Stimulated activated CD4-positive, alpha-beta T cell treated with anti-CD3 and anti-CD28 coated beads, TNF-alpha, amount 100 ng/mL, for 4 hours (primary cell): ENCODE data around the gene PTPN13.

Source experiments
- DNase-seq, 3 experiments: peaks; one replicate each; pipeline ENCODE4 v3.0.0-alpha.2; 2020; ENCODE audit warnings: low read depth in 3 of 3

Gene PTPN13

GRCh38 chr4:86587381-86588140, 6.6 kb upstream of the PTPN13 start:
- no peak for DNase-seq

DNA sequence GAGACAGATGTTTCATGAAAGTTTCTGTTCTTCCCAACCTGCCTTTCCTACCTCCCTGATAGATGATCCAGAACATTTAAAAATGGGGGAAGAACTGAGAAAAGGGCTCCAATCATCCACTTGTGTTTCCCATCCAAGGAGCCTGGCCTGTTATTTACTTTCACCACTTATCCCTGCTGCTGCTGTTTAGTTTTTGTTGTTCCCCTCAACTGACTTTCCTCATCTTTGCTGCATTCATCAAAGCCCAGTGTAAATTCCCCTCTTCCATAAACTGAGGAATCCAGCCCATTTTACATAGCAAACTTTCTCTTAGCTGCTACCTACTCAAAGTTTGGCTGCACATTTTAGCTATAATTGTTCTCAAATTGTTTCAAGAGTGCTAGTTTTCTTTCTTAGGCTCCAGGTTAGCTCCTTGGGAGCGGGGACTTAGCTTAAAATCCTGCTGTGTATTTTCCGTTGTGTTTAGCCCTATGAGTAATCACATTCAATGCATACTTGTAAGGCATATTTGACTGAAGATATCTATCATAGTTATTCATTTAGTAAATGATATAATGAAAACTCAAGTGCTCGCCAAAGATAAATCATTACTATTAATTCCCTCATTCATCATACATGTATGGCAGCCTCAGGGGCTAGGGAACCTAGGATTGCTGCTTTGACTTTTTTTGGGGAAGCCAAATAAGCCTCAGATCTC, 1.4 kb upstream of the PTPN13 start:
- DNase-seq, result no peak

GRCh38 chr4:86594559-86595425, 677 bp downstream of the PTPN13 start:
- no peak for DNase-seq

DNA sequence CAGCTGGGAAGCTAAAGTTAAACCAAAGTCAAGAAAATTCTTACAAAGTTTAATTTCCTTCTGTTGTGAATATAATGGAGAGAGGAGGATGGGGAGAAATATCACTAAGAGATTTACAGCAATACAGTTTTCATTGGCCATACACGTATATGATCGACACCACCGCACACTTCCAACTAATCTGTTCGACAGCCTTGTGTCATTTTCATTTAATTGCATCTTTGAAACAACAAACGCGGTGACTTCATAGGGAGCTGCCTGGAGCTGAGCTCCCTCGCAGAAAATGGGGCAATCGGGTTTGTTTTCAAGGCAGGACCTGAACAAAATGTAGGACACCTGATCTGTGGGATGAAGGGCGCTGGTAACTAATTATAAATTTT, 1.3 kb downstream of the PTPN13 start:
- no peak for DNase-seq

GRCh38 chr4:86596807-86597206, 2.7 kb downstream of the PTPN13 start:
- DNase-seq, result no peak

GRCh38 chr4:86600007-86600653, 6.0 kb downstream of the PTPN13 start:
- DNase-seq, result no peak

DNA sequence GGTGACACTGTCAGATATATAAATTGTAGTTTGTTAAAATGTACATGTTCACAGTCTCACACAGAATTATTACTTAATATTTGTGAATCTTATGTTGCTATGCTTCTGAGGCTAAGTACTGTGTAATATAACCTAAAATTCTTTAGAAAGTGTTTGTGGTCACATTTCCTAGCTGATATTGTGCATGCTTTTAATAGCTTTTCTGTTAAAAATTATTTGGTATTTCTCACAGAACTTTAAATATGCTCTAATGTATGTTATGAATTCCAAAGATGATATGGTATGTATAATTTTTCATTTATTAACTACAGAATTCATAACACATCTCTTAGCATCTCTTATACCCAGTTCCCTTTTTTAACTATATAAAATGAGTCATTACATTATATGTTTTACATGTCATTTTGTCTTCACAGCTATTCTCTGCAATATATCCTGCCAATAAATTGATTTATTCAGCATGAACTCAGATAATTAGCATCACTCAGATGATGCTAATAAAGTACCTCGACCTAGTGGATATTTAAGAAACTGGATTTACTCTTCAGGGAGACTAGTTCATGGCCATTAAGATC, 9.3 kb downstream of the PTPN13 start:
- DNase-seq, result no peak

- DNase-seq, result no peak
Observed at GRCh38 chr4:86606809-86607208, 12.7 kb downstream of the PTPN13 start.

DNA sequence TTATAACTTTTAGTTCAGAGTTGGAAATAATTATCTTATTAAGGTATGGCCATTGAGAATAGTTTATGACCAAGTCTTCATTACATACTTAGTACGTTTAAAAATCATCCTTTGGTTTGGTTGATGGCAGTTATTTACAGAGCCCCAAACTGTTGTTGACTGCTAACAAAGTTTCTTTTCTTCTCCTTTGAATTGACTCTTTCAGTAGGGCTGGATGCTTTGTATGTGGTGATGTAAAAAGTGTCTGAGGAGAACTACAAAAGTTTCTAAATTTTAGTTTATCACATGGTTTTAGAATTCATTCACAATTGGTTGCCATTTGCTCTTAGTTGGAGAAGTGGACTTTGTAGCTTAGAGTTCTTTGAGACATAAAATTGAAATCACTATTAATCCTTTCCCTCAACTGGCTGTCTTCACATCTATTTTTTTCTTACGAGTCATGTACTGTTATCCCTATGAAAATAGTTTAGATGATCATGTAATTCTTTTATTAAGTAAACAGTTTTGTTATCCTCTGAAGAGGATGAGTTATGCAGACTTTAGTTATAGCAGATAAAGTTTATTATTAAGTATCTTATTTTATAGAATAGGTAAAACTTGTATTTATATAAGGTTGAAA, 14.8 kb downstream of the PTPN13 start:
- no peak for DNase-seq

GRCh38 chr4:86611757-86612156, 17.6 kb downstream of the PTPN13 start:
- DNase-seq, result no peak

DNA sequence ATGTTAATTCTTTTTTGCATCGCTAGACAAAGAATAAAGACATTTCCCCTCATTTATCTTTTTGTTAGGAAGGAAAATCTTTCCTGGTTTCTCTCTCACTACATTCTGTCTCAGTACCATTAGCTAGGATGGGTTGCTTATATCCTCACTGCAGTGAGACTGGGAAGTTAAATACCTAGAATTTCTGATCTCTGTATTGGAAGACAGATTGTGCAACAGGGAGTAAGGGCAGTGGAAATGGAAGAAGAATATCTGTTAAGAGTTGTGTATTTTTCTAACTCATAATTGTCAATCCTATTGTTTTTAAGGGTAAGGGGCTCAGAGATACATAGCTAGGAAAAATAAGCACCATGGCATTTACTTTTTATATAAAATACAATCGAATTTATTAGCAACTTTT, 19.6 kb downstream of the PTPN13 start:
- no peak for DNase-seq

GRCh38 chr4:86614865-86615264, 20.8 kb downstream of the PTPN13 start:
- DNase-seq, result no peak

DNA sequence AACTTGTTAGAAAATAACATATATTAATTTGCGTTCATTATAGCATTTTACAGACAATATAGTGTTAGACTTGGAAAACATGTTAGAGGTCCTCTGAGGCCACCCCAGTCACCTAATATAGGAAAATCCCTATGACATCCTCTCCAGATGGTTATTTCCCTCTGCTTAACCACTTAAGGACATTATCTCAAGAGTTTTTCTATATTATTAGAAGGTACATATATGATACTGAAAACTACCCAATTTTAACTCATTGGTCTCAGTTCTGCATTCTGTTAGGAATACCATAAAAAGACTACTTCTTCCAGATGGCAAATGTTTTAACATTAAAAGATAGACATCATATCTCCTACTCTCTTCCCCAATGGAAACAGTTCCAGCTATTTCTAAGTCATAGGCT, 21.4 kb downstream of the PTPN13 start:
- DNase-seq, result no peak

GRCh38 chr4:86619656-86620055, 25.5 kb downstream of the PTPN13 start:
- DNase-seq, result no peak

DNA sequence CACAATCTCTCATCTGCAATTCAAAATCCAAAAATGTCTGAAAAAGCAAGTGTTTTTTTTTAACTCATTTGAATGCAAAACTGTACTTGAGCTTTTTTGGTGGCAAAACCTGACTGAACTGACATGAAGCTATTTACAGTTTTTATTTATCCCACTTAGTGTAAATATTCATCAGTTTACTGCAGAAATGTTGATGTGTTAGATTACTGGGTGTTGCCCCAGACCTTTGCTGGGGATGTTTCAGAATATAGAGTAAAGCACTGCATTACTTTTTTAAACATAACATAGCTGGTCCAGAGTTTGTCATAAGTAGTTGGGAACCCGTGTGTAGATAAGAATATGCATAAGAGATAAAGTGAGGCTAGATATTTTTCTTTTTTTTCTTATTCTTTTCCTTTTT, 27.3 kb downstream of the PTPN13 start:
- DNase-seq, result no peak

GRCh38 chr4:86626066-86626465, 32.0 kb downstream of the PTPN13 start:
- DNase-seq, result no peak

DNA sequence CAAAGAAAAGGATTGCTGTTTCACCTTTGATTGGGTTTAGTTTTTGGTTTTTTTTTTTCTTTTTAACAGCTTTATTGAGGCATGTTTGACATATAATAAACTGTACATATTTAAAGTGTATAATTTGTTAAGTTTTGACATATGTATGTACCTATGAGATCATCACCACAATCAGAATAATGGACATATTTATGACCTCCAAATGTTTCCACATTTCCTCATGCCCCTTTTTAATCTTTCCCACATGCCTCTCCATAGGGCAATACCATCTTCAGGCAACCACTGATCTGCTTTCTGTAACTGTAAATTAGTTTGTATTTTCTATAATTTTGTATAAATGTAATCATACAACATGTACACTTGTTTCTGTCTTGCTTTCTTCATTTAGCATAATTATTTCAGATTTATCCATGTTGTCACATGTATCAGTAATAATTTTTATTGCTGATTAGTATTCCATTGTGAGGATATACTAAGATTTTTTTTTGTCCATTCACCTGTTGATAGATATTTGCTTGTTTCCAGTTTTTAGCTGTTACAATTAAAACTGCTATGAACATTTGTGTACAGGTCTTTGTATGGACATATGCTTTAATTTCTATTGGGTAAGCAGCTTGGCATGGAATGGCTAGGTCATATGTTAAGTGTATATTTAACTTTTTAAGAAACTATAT, 33.5 kb downstream of the PTPN13 start:
- DNase-seq, result no peak

- no peak for DNase-seq
Observed at GRCh38 chr4:86630629-86631028, 36.5 kb downstream of the PTPN13 start.

- no peak for DNase-seq
Observed at GRCh38 chr4:86631166-86631565, 37.1 kb downstream of the PTPN13 start.

DNA sequence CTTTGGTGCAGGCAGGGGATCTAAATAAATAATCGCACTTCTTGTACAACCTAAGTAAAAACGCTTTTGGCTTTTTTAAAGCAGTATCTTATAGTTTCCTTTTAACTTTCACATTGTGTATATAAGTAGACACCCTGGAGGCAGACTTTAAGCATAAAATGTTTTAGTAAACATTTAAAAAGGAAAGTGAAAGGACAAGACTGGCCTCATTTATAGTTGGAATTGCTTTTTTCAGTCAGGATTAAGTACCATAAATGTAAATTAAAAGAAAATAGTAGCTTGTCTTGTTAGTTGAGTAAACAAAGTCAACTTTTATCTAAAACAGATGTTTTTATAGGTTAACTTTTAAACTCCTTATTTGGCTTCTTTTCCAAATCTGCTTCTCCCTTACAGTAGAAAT, 39.7 kb downstream of the PTPN13 start:
- DNase-seq, result no peak

GRCh38 chr4:86640469-86640868, 46.4 kb downstream of the PTPN13 start:
- DNase-seq, result no peak
